ENCODE measurements around the gene CDH11. TPM values are rescaled to one million over a fixed set of nuclear protein-coding genes. Genes with fewer than 3 reads are reported as not detected.

CDH11 gene
- total and polyA plus RNA-seq, 2 donors (not counting 1 experiment from before 2014, with no cell fraction given) = not detected

DNA sequence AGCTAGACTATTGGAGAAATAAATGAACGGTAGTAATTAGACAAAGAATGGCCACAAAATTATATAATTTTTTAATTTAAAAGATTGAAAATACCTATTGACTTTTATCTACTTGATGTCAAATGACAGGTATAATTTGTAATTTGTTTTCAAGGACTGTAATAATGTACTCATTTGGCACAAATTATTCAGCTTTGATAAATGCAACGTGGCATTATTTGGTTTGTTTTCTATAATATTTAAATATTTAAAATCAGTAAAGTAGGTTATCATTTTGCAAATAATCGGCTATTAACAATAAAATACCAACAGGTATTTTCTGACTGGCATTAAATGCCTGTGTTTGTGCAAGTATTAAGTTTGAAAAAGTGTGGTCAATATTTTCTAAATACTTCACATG lies 60.6 kb downstream of the CDH11 start:
- Histone ChIP-seq H3K36me3 (replicated peaks in 1 of 2; ENCODE audit: control extremely low read depth in 1 of 2, control insufficient read depth in 1 of 2, extremely low read depth in 1 of 2, insufficient read depth in 2 of 2, low read length in 1 of 2) (no peaks in the 10 kb centered on the region), H4K20me1 (ENCODE audit: control insufficient read depth, insufficient read depth, low read length, poor library complexity, severe bottlenecking) (no peaks in the 10 kb centered on the region), H3K27ac (ENCODE audit: low read length in 2 of 2) (no peak overlapping the region), H3K9me3 (ENCODE audit: control extremely low read depth in 1 of 3, control insufficient read depth in 2 of 3, insufficient read depth in 1 of 3, low read length in 2 of 3) (no peaks in the 10 kb centered on the region), H2AFZ (ENCODE audit: insufficient read depth, low read depth, low read length, poor library complexity, severe bottlenecking) (no peak overlapping the region), H3K4me3 (ENCODE audit: control extremely low read depth in 1 of 5, extremely low read depth in 1 of 5, insufficient read depth in 1 of 5, low read depth in 2 of 5, low read length in 4 of 5) (no peak overlapping the region), H3K79me2 (ENCODE audit: control insufficient read depth, insufficient read depth, low read length) (no peaks in the 10 kb centered on the region), H3K4me1 (ENCODE audit: control insufficient read depth in 2 of 2, insufficient read depth in 2 of 2, low read length in 2 of 2) (no peaks in the 10 kb centered on the region), H3K9ac (ENCODE audit: low read length) (no peak overlapping the region), H3K4me2 (replicated peaks; ENCODE audit: low read depth, low read length, poor library complexity, severe bottlenecking) (no peak overlapping the region), H3K27me3 (replicated peaks in 1 of 4; ENCODE audit: control extremely low read depth in 1 of 4, control insufficient read depth in 3 of 4, insufficient read depth in 4 of 4, low read length in 3 of 4) (no peaks in the 10 kb centered on the region)
- no peaks in the 10 kb centered on the region for H3K4me1 Mint-ChIP-seq
- no CpG with 5 or more reads among the region's 3 CpGs for WGBS (ENCODE audit: insufficient coverage)
- no peak for TF ChIP-seq EZH2 (IDR thresholded peaks at IDR 0.05; ENCODE audit: borderline replicate concordance, insufficient read depth, low read depth, low read length, poor library complexity, severe bottlenecking)
- TF ChIP-seq, protein P1, sequence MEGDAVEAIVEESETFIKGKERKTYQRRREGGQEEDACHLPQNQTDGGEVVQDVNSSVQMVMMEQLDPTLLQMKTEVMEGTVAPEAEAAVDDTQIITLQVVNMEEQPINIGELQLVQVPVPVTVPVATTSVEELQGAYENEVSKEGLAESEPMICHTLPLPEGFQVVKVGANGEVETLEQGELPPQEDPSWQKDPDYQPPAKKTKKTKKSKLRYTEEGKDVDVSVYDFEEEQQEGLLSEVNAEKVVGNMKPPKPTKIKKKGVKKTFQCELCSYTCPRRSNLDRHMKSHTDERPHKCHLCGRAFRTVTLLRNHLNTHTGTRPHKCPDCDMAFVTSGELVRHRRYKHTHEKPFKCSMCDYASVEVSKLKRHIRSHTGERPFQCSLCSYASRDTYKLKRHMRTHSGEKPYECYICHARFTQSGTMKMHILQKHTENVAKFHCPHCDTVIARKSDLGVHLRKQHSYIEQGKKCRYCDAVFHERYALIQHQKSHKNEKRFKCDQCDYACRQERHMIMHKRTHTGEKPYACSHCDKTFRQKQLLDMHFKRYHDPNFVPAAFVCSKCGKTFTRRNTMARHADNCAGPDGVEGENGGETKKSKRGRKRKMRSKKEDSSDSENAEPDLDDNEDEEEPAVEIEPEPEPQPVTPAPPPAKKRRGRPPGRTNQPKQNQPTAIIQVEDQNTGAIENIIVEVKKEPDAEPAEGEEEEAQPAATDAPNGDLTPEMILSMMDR (IDR thresholded peaks at IDR 0.05) = no peak
- no peak overlapping the region for H3K27ac Mint-ChIP-seq
- H3K4me3 Mint-ChIP-seq = no peak overlapping the region
- H3K9me3 Mint-ChIP-seq (ENCODE audit: insufficient read depth) = no peaks in the 10 kb centered on the region
- CTCF ChIA-PET = no interaction called here
- intact Hi-C loops (cut with micrococcal nuclease) = no loop called here
- ATAC-seq (ENCODE audit: low read depth) = no peak
- no peak for DNase-seq
- H3K27me3 Mint-ChIP-seq = no peaks in the 10 kb centered on the region
- POLR2A ChIA-PET = no interaction called here

DNA sequence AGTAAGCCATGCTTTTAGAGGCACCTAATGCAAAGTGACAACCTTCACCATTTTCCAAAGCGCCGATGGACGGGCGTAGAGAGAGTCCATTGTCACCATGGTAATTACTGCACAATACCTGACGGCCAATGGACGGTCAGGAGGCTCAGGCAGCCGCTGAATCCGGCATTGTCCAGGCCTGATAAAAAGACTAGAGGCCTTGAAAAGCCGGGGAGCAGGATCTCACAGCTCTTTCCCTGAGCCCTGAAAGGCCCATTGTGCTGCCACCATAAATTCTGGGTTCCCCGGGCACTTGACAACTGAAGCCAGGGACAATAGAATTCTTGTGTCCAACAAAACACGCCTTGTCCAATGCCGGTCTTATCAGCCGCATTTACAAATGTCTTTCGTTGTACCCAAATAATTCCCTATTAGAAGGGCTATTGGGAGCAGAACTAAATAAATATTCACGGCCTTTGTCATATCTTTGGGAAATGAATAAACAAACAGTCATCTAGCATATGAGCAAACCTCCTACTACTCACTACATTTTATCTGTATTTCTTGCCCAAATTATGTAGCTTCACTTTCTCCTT lies 62.4 kb downstream of the CDH11 start:
- Histone ChIP-seq H4K20me1 (ENCODE audit: control insufficient read depth, insufficient read depth, low read length, poor library complexity, severe bottlenecking) (no peaks in the 10 kb centered on the region), H3K27ac (ENCODE audit: low read length in 2 of 2) (no peak overlapping the region), H3K79me2 (ENCODE audit: control insufficient read depth, insufficient read depth, low read length) (no peaks in the 10 kb centered on the region), H3K4me2 (replicated peaks; ENCODE audit: low read depth, low read length, poor library complexity, severe bottlenecking) (no peak overlapping the region), H3K9ac (ENCODE audit: low read length) (no peak overlapping the region), H3K4me3 (ENCODE audit: control extremely low read depth in 1 of 5, extremely low read depth in 1 of 5, insufficient read depth in 1 of 5, low read depth in 2 of 5, low read length in 4 of 5) (no peak overlapping the region), H2AFZ (ENCODE audit: insufficient read depth, low read depth, low read length, poor library complexity, severe bottlenecking) (no peak overlapping the region), H3K4me1 (ENCODE audit: control insufficient read depth in 2 of 2, insufficient read depth in 2 of 2, low read length in 2 of 2) (no peaks in the 10 kb centered on the region), H3K9me3 (ENCODE audit: control extremely low read depth in 1 of 3, control insufficient read depth in 2 of 3, insufficient read depth in 1 of 3, low read length in 2 of 3) (no peaks in the 10 kb centered on the region), H3K27me3 (replicated peaks in 1 of 4; ENCODE audit: control extremely low read depth in 1 of 4, control insufficient read depth in 3 of 4, insufficient read depth in 4 of 4, low read length in 3 of 4) (no peaks in the 10 kb centered on the region), H3K36me3 (replicated peaks in 1 of 2; ENCODE audit: control extremely low read depth in 1 of 2, control insufficient read depth in 1 of 2, extremely low read depth in 1 of 2, insufficient read depth in 2 of 2, low read length in 1 of 2) (no peaks in the 10 kb centered on the region)
- Mint-ChIP-seq H3K4me3 (no peak overlapping the region), H3K27ac (no peak overlapping the region), H3K27me3 (no peaks in the 10 kb centered on the region), H3K9me3 (ENCODE audit: insufficient read depth) (no peaks in the 10 kb centered on the region), H3K4me1 (no peaks in the 10 kb centered on the region)
- DNase-seq = no peak
- ChIA-PET POLR2A (no interaction called here), CTCF (no interaction called here)
- no peak for ATAC-seq (ENCODE audit: low read depth)
- 38% methylated on average over 10 of the region's 15 CpGs for WGBS (ENCODE audit: insufficient coverage)
- TF ChIP-seq, protein P1 (IDR thresholded peaks at IDR 0.05) = no peak
- no peak for TF ChIP-seq EZH2 (IDR thresholded peaks at IDR 0.05; ENCODE audit: borderline replicate concordance, insufficient read depth, low read depth, low read length, poor library complexity, severe bottlenecking)
- intact Hi-C loops (cut with micrococcal nuclease) = no loop called here

Measured in B cell (primary cell).